GM20000 (cell line): ENCODE results near the gene C15orf62.

Experiments used
- DNase-seq: peaks from one replicate; pipeline ENCODE4 v3.0.0; 2012; ENCODE audit warnings: low spot score
- CTCF ChIP-seq: IDR thresholded peaks from 2 replicates; pipeline ENCODE4 v1.5.1; 2012; ENCODE audit warnings: mild to moderate bottlenecking, control low read depth; ENCODE audit errors: extremely low read depth, missing control alignments

The C15orf62 gene

GRCh38 chr15:40792394-40792793 lies 22.6 kb downstream of the C15orf62 start:
- TF ChIP-seq CTCF: no peak

GRCh38 chr15:40793216-40793989 lies 23.6 kb downstream of the C15orf62 start:
- no peak for TF ChIP-seq CTCF
- no peak for DNase-seq

More at GRCh38 chr15:40792394-40792793, 22.6 kb downstream of the C15orf62 start:
- no peak for DNase-seq

GRCh38 chr15:40796041-40796440 lies 26.3 kb downstream of the C15orf62 start:
- no peak for TF ChIP-seq CTCF
- no peak for DNase-seq

GRCh38 chr15:40796512-40796911 lies 26.7 kb downstream of the C15orf62 start:
- no peak for DNase-seq
- no peak for TF ChIP-seq CTCF

- no peak for DNase-seq
- TF ChIP-seq CTCF: no peak
Observed at GRCh38 chr15:40799523-40799922, 29.7 kb downstream of the C15orf62 start.

- no peak for TF ChIP-seq CTCF
- no peak for DNase-seq
Observed at GRCh38 chr15:40803076-40803475, 33.3 kb downstream of the C15orf62 start.

- DNase-seq: no peak
- TF ChIP-seq CTCF: no peak
Observed at GRCh38 chr15:40803688-40804087, 33.9 kb downstream of the C15orf62 start.
